GM23248 (cell line): Measurements from ENCODE around the gene PDE10A. TPM values are rescaled to one million over a fixed set of nuclear protein-coding genes. Genes with fewer than 3 reads are reported as not detected.

Source experiments
- DNase-seq: peaks from one replicate; pipeline ENCODE4 v3.0.0-alpha.2; 2015
- H2AFZ ChIP-seq: fragments of 200-600 bp; sonication (generic); 2 replicates; pipeline ENCODE4 v1.6.1; 2016; ENCODE audit warnings: antibody characterized with exemption
- H3F3A ChIP-seq: fragments of 200-600 bp; sonication (generic); 2 replicates; pipeline ENCODE4 v1.6.1; 2016; ENCODE audit warnings: mild to moderate bottlenecking, antibody characterized with exemption, mixed run types; ENCODE audit not compliant: insufficient read depth
- H3K27ac ChIP-seq: fragments of 200-600 bp; sonication (generic); 2 replicates; pipeline ENCODE4 v1.5.1; 2016; ENCODE audit warnings: mild to moderate bottlenecking
- H3K27me3 ChIP-seq: fragments of 200-600 bp; sonication (generic); replicated peaks from 2 replicates; pipeline ENCODE4 v1.6.1; 2016; ENCODE audit warnings: mild to moderate bottlenecking; ENCODE audit not compliant: insufficient read depth
- H3K36me3 ChIP-seq: fragments of 200-600 bp; sonication (generic); 2 replicates; pipeline ENCODE4 v1.6.1; 2016; ENCODE audit warnings: low read depth, mild to moderate bottlenecking
- H3K4me1 ChIP-seq: fragments of 200-600 bp; sonication (generic); 2 replicates; pipeline ENCODE4 v1.6.1; 2016; ENCODE audit warnings: mild to moderate bottlenecking; ENCODE audit not compliant: insufficient read depth
- H3K4me2 ChIP-seq: fragments of 200-600 bp; sonication (generic); one replicate; pipeline ENCODE4 v1.6.1; 2016; ENCODE audit warnings: mild to moderate bottlenecking; ENCODE audit not compliant: unreplicated experiment
- H3K4me3 ChIP-seq: fragments of 200-600 bp; sonication (generic); 2 replicates; pipeline ENCODE4 v1.5.1; 2016; ENCODE audit warnings: mild to moderate bottlenecking
- H3K79me2 ChIP-seq: fragments of 200-600 bp; sonication (generic); 2 replicates; pipeline ENCODE4 v1.6.1; 2016; ENCODE audit warnings: mild to moderate bottlenecking; ENCODE audit not compliant: insufficient read depth
- H3K9ac ChIP-seq: fragments of 200-600 bp; sonication (generic); 2 replicates; pipeline ENCODE4 v1.6.1; 2016; ENCODE audit warnings: mild to moderate bottlenecking
- H3K9me2 ChIP-seq: fragments of 200-600 bp; sonication (generic); 2 replicates; pipeline ENCODE4 v1.6.1; 2016; ENCODE audit warnings: mixed run types, mild to moderate bottlenecking, moderate library complexity; ENCODE audit not compliant: insufficient read depth
- H3K9me3 ChIP-seq: fragments of 200-600 bp; sonication (generic); one replicate; pipeline ENCODE4 v1.6.1; 2017; ENCODE audit warnings: low read depth
- H4K20me1 ChIP-seq: fragments of 200-600 bp; sonication (generic); 2 replicates; pipeline ENCODE4 v1.6.0; 2016; ENCODE audit not compliant: insufficient read depth
- EZH2 ChIP-seq: fragments of 200-600 bp; sonication (generic); IDR thresholded peaks from 2 replicates; pipeline ENCODE4 v1.6.1; 2018; ENCODE audit warnings: antibody characterized with exemption, mild to moderate bottlenecking; ENCODE audit not compliant: insufficient read depth, poor library complexity, severe bottlenecking
- EZH2phosphoT487 ChIP-seq: fragments of 200-600 bp; sonication (generic); IDR thresholded peaks from 2 replicates; pipeline ENCODE4 v1.6.1; 2018; ENCODE audit warnings: antibody characterized with exemption, moderate library complexity, mild to moderate bottlenecking, low read depth; ENCODE audit not compliant: insufficient read depth
- WGBS, 2 experiments: methylation state at CpG; one replicate each; pipeline ENCODE4 v1.1.6; 2015 to 2017; ENCODE audit warnings: low lambda C conversion rate in 2 of 2, low coverage in 1 of 2; ENCODE audit errors: missing lambda C conversion rate in 2 of 2; 5-methylcytosine and 5-hydroxymethylcytosine counted together
- in situ Hi-C: fragments of 300-500 bp; cut with MboI; formaldehyde crosslinking; loops from 2 replicates; pipeline ENCODE4 v1.15.0; 2020
- polyA plus RNA-seq: library from polyadenylated mRNA; unstranded; fragments of >200 nt; fragmentation: Nextera tagmentation; extraction: Ambion mirVana; gene quantifications from 2 replicates; pipeline ENCODE4 v1.2.1, GENCODE V29; 2016
- total RNA-seq: library from RNA; depleted of rRNA; stranded (reverse); fragments of >200 nt; shearing (Covaris generic); gene quantifications from 2 replicates; pipeline ENCODE4 v1.2.3, GENCODE V29; 2014

PDE10A gene
- total and polyA plus RNA-seq, 2 experiments from 2014 or later = 0.11 to 0.21 TPM

DNA sequence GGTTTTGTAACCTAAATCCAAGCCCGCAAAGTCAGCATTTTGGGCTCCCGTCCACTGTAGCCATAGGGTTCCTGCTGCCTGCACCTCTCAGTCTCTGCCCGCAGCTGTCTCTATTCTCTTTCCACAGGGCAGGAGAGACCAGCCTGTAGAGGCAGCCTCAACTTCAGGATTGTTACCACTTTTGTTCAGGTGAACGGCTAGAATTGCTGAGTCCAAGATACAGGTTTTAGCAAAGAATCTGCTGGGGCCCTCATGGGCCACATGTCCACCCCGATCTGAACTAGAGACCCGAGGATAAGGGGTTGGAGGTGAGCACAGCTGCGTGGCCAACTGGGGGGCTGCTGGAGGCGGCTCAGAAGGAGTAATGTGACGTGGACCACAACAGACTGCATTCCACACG lies 215.9 kb downstream of the PDE10A start:
- H3F3A ChIP-seq = no peaks in the 10 kb centered on the region
- TF ChIP-seq EZH2 = no peak
- H3K4me2 ChIP-seq = no peak overlapping the region
- no peaks in the 10 kb centered on the region for H3K27me3 ChIP-seq
- no peak overlapping the region for H3K27ac ChIP-seq
- no peaks in the 10 kb centered on the region for H3K9me2 ChIP-seq
- no peaks in the 10 kb centered on the region for H3K4me1 ChIP-seq
- H3K9ac ChIP-seq = no peak overlapping the region
- no peaks in the 10 kb centered on the region for H3K79me2 ChIP-seq
- 35 to 37% methylated on average over 10 of the region's 10 CpGs for WGBS, 2 experiments
- in situ Hi-C loops = loop anchor here (25.0 kb wide), 1 partner anchor 665 kb away; no protein-coding TSS in a partner anchor
- H3K36me3 ChIP-seq = no peaks in the 10 kb centered on the region
- H4K20me1 ChIP-seq = no peaks in the 10 kb centered on the region
- H3K9me3 ChIP-seq = no peaks in the 10 kb centered on the region
- H3K4me3 ChIP-seq = no peak overlapping the region
- DNase-seq = no peak
- H2AFZ ChIP-seq = no peak overlapping the region

DNA sequence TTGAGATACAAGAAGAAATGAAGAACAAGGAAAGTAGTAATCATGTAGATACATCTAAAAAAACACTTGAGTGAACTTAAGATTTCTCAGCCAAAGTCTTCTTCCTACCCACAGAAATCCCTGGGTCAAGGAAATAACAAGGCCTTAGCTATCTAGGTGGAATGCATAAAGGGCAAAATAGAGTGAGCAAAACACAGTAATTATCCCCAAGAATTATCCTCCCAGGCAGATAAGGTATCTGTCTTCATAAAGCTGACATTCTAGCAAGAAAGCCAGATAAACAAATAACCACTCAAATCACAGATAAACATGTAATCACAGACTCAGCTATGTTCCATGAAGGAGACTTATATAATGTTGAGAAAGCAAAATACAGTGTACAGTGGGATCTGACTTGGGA lies 216.7 kb downstream of the PDE10A start:
- no peaks in the 10 kb centered on the region for H4K20me1 ChIP-seq
- in situ Hi-C loops = loop anchor here (25.0 kb wide), 1 partner anchor 666 kb away; no protein-coding TSS in a partner anchor
- no peak overlapping the region for H3K4me2 ChIP-seq
- TF ChIP-seq EZH2 = no peak
- TF ChIP-seq EZH2phosphoT487 = no peak
- H3K4me3 ChIP-seq = no peak overlapping the region
- H3K27ac ChIP-seq = no peak overlapping the region
- no peaks in the 10 kb centered on the region for H3F3A ChIP-seq
- H3K36me3 ChIP-seq = no peaks in the 10 kb centered on the region
- DNase-seq = no peak
- H3K27me3 ChIP-seq = no peaks in the 10 kb centered on the region
- H2AFZ ChIP-seq = no peak overlapping the region
- H3K79me2 ChIP-seq = no peaks in the 10 kb centered on the region
- H3K9ac ChIP-seq = no peak overlapping the region
- H3K9me3 ChIP-seq = no peaks in the 10 kb centered on the region
- H3K4me1 ChIP-seq = no peaks in the 10 kb centered on the region
- H3K9me2 ChIP-seq = no peaks in the 10 kb centered on the region

DNA sequence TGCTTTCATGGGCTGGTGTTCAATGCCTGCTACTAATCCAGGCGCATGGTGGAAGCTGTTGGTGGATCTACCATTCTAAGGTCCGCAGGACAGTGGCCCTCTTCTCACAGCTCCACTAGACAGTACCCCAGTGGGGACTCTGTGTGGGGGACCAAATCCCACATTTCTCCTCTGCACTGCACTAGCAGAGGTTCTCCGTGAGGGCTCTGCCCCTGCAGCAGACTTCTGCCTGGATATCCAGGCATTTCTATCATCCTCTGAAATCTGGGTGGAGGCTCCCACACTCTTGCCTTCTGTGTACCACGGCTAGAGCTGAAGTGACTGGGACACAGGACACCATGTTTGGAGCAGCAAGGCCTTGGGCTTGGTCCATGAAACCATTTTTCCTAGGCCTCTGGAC lies 219.6 kb downstream of the PDE10A start:
- DNase-seq = no peak
- H3K4me2 ChIP-seq = no peak overlapping the region
- no peaks in the 10 kb centered on the region for H3K4me1 ChIP-seq
- in situ Hi-C loops = loop anchor here (25.0 kb wide), 1 partner anchor 669 kb away; no protein-coding TSS in a partner anchor
- no peaks in the 10 kb centered on the region for H3K9me3 ChIP-seq
- no peak overlapping the region for H3K27ac ChIP-seq
- no peaks in the 10 kb centered on the region for H3K9me2 ChIP-seq
- no peaks in the 10 kb centered on the region for H3F3A ChIP-seq
- H3K79me2 ChIP-seq = no peaks in the 10 kb centered on the region
- no peak overlapping the region for H3K4me3 ChIP-seq
- WGBS, 2 experiments = 30 to 41% methylated on average over 4 of the region's 4 CpGs
- TF ChIP-seq EZH2phosphoT487 (no peak), EZH2 (no peak)
- no peak overlapping the region for H2AFZ ChIP-seq
- H3K9ac ChIP-seq = no peak overlapping the region
- no peaks in the 10 kb centered on the region for H4K20me1 ChIP-seq
- no peaks in the 10 kb centered on the region for H3K36me3 ChIP-seq
- no peaks in the 10 kb centered on the region for H3K27me3 ChIP-seq

DNA sequence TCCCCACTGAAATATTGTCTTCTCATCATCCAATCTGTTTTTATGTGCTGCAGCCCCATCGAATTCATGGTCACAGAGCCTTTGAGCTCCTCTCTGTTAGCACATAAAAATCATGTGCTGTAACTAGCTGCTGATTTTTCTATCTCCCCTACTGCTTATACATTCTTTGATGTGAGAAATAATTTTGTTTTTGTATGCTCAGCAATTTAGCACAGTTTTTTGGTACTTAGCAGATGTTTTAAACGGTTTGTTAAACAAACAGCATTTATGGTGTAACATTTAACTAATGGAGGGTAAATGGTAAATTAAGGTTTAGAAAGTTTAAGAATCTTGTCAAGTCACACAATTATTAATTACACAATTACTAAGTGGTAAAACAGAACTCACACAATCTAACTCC lies 221.9 kb downstream of the PDE10A start:
- Histone ChIP-seq H2AFZ (no peak overlapping the region), H3K4me1 (no peaks in the 10 kb centered on the region), H3K79me2 (no peaks in the 10 kb centered on the region), H3F3A (no peaks in the 10 kb centered on the region), H3K9ac (no peak overlapping the region), H3K9me2 (no peaks in the 10 kb centered on the region), H3K27ac (no peak overlapping the region), H3K4me2 (no peak overlapping the region), H4K20me1 (no peaks in the 10 kb centered on the region), H3K27me3 (no peaks in the 10 kb centered on the region), H3K9me3 (no peaks in the 10 kb centered on the region), H3K4me3 (no peak overlapping the region), H3K36me3 (no peaks in the 10 kb centered on the region)
- DNase-seq = no peak
- in situ Hi-C loops = loop anchor here (25.0 kb wide), 1 partner anchor 671 kb away; no protein-coding TSS in a partner anchor
- no peak for TF ChIP-seq EZH2phosphoT487
- no peak for TF ChIP-seq EZH2
- 7 to 12% methylated on average over 2 of the region's 2 CpGs for WGBS, 2 experiments
